Measurements from ENCODE around the gene KRTAP12-1.

DNA sequence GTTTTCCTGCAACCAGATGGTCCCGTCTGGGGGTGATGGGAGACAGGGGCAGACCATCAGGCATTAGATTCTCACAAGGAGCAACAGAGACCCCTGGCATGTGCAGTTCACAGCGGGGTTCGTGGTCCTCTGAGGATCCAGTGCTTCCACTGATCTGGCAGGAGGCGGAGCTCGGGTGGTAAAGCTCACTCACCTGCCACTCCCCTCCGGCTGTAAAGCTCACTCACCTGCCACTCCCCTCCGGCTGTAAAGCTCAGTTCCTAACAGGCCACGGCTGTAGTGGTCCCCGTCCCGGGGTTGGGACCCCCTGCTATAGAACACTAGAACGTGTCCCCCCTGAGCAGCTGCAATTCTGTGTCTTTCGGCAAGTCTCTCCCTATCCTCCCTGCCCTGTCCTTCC, 19.6 kb upstream of the KRTAP12-1 start:
- TF ChIP-seq, protein P1, sequence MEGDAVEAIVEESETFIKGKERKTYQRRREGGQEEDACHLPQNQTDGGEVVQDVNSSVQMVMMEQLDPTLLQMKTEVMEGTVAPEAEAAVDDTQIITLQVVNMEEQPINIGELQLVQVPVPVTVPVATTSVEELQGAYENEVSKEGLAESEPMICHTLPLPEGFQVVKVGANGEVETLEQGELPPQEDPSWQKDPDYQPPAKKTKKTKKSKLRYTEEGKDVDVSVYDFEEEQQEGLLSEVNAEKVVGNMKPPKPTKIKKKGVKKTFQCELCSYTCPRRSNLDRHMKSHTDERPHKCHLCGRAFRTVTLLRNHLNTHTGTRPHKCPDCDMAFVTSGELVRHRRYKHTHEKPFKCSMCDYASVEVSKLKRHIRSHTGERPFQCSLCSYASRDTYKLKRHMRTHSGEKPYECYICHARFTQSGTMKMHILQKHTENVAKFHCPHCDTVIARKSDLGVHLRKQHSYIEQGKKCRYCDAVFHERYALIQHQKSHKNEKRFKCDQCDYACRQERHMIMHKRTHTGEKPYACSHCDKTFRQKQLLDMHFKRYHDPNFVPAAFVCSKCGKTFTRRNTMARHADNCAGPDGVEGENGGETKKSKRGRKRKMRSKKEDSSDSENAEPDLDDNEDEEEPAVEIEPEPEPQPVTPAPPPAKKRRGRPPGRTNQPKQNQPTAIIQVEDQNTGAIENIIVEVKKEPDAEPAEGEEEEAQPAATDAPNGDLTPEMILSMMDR (IDR thresholded peaks at IDR 0.05): no peak
- no peak for TF ChIP-seq EZH2 (IDR thresholded peaks at IDR 0.05; ENCODE audit: borderline replicate concordance, insufficient read depth, low read depth, low read length, poor library complexity, severe bottlenecking)
